ENCODE measurements around the gene CAGE1.
"Not testable (repeated sequence)": the region's sequence is repeated elsewhere in the genome, so short reads cannot be mapped to it uniquely, and the experiment has no call there.

The CAGE1 gene

DNA sequence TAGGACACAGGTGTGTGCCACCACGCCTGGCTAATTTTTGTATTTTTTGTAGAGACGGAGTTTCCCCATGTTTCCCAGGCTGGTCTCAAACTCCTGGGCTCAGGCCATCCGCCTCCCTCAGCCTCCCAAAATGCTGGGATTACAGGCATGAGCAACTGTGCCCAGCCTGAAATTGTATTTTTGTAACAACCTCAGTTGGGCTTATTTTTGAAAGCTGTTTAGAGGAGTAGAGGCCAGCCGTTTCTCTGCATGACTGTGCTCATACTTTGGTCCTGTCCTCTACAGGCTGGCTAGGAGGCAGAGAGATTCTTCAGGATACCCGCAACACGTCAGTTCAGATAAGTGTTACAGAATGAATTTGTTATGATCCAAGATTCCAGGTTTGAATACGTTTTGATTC is 22.1 kb downstream of the CAGE1 start:
- H3K4me3 ChIP-seq (ENCODE audit: low read length), result no peak overlapping the region
- H3K9me3 ChIP-seq (ENCODE audit: control insufficient read depth, low read depth, low read length), result no peaks in the 10 kb centered on the region

DNA sequence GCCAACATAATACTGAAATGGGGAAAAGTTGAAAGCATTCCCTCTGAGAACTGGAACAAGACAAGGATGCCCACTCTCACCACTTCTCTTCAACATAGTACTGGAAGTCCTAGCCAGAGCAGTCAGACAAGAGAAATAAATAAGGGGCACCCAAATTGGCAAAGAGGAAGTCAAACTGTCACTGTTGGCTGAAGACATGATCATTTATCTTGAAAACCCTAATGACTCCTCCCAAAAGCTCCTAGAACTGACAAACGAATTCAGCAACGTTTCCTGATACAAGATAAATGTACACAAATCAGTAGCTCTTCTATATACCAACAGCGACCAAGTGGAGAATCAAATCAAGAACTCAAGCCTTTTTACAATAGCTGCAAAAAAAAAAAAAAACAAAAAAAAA is 37.6 kb downstream of the CAGE1 start:
- not testable (repeated sequence) for H3K27ac ChIP-seq (ENCODE audit: low read length); H3K4me1 ChIP-seq (ENCODE audit: control insufficient read depth, low read depth, low read length); H3K9ac ChIP-seq (ENCODE audit: low read length); H3K27me3 ChIP-seq (ENCODE audit: control insufficient read depth, insufficient read depth, low read length); H3K9me3 ChIP-seq (ENCODE audit: control insufficient read depth, low read depth, low read length); H3K4me3 ChIP-seq (ENCODE audit: low read length); H3K36me3 ChIP-seq (ENCODE audit: control insufficient read depth, low read depth, low read length)

More for the DNA sequence above, 22.1 kb downstream of the CAGE1 start:
- no peaks in the 10 kb centered on the region for H3K36me3 ChIP-seq (ENCODE audit: control insufficient read depth, low read depth, low read length)
- H3K27me3 ChIP-seq (ENCODE audit: control insufficient read depth, insufficient read depth, low read length), result no peaks in the 10 kb centered on the region
- no peaks in the 10 kb centered on the region for H3K4me1 ChIP-seq (ENCODE audit: control insufficient read depth, low read depth, low read length)
- H3K9ac ChIP-seq (ENCODE audit: low read length), result no peak overlapping the region
- H3K27ac ChIP-seq (ENCODE audit: low read length), result no peak overlapping the region

DNA sequence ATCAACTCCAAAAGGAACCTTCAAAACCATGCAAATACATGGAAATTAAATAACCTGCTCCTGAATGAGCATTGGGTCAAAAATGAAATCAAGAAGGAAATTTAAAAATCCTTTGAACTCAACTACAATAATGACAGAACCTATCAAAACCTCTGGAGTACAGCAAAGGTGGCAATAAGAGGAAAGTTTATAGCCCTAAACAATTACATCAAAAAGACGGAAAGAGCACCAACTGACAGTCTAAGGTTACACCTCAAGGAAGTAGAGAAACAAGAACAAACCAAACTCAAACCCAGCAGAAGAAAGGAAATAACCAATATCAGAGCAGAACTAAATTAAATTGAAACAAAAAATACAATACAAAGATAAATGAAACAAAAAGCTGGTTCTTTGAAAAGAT is 39.0 kb downstream of the CAGE1 start:
- not testable (repeated sequence) for H3K9me3 ChIP-seq (ENCODE audit: control insufficient read depth, low read depth, low read length); H3K4me3 ChIP-seq (ENCODE audit: low read length); H3K36me3 ChIP-seq (ENCODE audit: control insufficient read depth, low read depth, low read length); H3K4me1 ChIP-seq (ENCODE audit: control insufficient read depth, low read depth, low read length); H3K9ac ChIP-seq (ENCODE audit: low read length); H3K27me3 ChIP-seq (ENCODE audit: control insufficient read depth, insufficient read depth, low read length); H3K27ac ChIP-seq (ENCODE audit: low read length)

DNA sequence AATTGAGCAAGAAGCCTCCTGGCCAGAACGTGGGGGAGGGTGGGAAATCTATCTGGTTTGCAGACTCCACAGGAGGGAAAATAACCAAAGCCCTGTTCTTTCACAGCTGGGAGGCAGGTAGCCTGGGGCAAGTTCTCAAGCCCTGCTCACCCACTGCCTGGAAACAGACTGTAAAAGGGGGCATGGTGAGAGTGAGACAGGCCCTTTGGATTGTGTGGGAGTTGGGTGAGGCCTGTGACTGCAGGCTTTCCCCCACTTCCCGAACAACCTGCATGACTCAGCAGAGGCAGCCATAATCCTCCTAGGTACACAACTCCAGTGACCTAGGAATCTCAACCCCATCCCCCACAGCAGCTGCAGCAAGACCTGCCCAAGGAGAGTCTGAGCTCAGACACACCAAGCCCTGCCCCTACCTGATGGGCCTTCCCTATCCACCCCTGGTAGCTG is 42.0 kb downstream of the CAGE1 start:
- H3K36me3 ChIP-seq (ENCODE audit: control insufficient read depth, low read depth, low read length); H3K4me3 ChIP-seq (ENCODE audit: low read length); H3K9me3 ChIP-seq (ENCODE audit: control insufficient read depth, low read depth, low read length); H3K27ac ChIP-seq (ENCODE audit: low read length); H3K4me1 ChIP-seq (ENCODE audit: control insufficient read depth, low read depth, low read length); H3K27me3 ChIP-seq (ENCODE audit: control insufficient read depth, insufficient read depth, low read length); H3K9ac ChIP-seq (ENCODE audit: low read length): not testable (repeated sequence)

DNA sequence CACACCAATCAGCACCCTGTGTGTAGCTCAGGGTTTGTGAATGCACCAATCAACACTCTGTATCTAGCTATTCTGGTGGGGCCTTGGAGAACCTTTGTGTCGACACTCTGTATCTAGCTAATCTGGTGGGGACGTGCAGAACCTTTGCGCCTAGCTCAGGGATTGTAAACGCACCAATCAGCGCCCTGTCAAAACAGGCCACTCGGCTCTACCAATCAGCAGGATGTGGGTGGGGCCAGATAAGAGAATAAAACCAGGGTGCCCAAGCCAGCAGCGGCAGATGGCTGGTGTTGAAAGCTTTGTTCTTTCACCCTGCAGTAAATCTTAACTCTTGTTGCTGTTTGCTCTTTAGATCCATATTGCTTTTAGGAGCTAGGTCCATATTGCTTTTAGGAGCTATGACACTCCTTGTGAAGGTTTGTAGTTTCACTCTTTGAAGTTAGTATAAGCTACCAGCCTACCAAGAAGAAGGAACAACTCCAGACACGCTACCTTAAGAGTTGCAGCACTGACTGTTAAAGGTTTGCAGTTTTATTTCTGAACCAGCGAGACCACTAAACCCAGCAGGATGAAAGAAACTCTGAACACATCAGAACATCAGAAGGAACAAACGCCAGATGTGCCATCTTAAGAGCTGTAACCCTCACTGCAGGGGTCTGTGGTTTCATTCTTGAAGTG is 44.6 kb downstream of the CAGE1 start:
- not testable (repeated sequence) for H3K4me1 ChIP-seq (ENCODE audit: control insufficient read depth, low read depth, low read length); H3K36me3 ChIP-seq (ENCODE audit: control insufficient read depth, low read depth, low read length); H3K9me3 ChIP-seq (ENCODE audit: control insufficient read depth, low read depth, low read length); H3K9ac ChIP-seq (ENCODE audit: low read length); H3K27ac ChIP-seq (ENCODE audit: low read length); H3K27me3 ChIP-seq (ENCODE audit: control insufficient read depth, insufficient read depth, low read length); H3K4me3 ChIP-seq (ENCODE audit: low read length)

DNA sequence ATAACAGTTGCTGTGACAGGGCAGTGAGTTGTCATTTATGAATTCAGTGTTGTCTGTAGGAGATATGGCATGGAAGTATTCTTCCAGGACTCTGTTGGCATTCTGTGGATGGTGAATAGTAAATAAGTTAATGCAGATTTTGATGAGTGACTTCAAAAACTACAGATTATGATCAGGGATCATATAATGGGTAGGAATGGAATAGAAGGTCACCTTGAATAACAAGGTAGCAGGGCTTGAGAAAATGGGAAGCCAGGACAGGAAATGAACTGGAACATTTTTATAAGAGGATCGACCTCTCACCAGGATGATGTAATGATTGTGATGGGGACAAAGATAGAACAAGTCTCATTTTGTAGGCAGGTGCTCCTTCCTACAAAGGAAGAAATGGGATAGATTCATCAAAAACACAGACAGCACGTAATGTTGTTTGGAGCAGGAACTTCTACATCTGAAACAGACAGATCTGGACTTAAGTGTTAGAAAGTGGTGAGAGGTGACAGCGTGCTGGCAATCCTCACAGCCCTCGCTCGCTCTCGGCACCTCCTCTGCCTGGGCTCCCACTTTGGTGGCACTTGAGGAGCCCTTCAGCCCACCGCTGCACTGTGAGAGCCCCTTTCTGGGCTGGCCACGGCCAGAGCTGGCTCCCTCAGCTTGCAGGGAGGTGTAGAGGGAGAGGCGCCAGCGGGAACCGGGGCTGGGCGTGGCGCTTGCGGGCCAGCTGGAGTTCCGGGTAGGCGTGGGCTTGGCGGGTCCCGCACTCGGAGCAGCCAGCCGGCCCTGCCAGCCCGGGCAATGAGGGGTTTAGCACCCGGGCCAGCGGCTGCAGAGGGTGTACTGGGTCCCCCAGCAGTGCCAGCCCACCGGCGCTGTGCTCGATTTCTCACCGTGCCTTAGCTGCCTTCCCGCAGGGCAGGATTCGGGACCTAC is 45.7 kb downstream of the CAGE1 start:
- H3K9ac ChIP-seq (ENCODE audit: low read length), result no peak overlapping the region
- no peaks in the 10 kb centered on the region for H3K4me1 ChIP-seq (ENCODE audit: control insufficient read depth, low read depth, low read length)
- H3K27me3 ChIP-seq (ENCODE audit: control insufficient read depth, insufficient read depth, low read length), result no peaks in the 10 kb centered on the region
- H3K36me3 ChIP-seq (ENCODE audit: control insufficient read depth, low read depth, low read length), result no peaks in the 10 kb centered on the region
- H3K9me3 ChIP-seq (ENCODE audit: control insufficient read depth, low read depth, low read length), result no peaks in the 10 kb centered on the region
- H3K4me3 ChIP-seq (ENCODE audit: low read length), result no peak overlapping the region
- no peak overlapping the region for H3K27ac ChIP-seq (ENCODE audit: low read length)

DNA sequence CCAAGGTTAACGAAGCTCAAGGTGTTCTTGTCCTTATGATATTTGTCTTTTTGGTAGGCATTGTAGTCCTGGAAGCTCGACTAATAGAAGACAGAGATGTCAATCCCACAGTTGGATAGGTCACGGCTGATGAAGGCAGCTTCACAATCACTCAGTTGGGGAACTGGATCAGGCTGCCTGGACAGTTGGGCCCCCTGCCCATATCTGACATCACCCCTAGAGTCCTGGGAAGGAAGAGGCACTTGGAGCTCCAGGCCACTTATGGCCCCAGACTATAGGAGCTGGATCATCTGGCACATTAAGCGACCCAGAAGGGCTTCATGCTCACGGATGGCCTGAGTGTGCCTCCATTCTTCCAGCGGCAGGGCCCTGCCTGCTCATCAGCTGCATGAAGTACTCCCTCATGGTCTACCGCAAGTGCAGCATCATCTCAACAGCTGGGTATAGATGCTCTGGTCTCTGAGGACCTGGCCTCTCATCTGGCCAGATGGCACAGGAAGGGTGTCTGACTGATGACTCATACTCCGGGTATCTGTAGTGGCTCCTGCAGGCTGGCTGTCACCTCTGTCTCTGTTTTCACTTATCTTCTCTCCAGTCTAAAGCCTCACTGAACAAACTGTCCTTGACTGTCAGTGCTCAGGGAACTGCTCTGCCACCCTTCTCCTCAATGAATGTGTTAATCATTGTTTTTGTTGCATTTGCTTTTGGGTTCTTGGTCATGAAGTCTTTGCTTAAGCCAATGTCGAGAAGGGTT is 47.4 kb downstream of the CAGE1 start:
- Histone ChIP-seq H3K4me3 (ENCODE audit: low read length) (no peak overlapping the region), H3K4me1 (ENCODE audit: control insufficient read depth, low read depth, low read length) (no peaks in the 10 kb centered on the region), H3K9me3 (ENCODE audit: control insufficient read depth, low read depth, low read length) (no peaks in the 10 kb centered on the region), H3K9ac (ENCODE audit: low read length) (no peak overlapping the region), H3K36me3 (ENCODE audit: control insufficient read depth, low read depth, low read length) (no peaks in the 10 kb centered on the region), H3K27me3 (ENCODE audit: control insufficient read depth, insufficient read depth, low read length) (no peaks in the 10 kb centered on the region), H3K27ac (ENCODE audit: low read length) (no peak overlapping the region)

DNA sequence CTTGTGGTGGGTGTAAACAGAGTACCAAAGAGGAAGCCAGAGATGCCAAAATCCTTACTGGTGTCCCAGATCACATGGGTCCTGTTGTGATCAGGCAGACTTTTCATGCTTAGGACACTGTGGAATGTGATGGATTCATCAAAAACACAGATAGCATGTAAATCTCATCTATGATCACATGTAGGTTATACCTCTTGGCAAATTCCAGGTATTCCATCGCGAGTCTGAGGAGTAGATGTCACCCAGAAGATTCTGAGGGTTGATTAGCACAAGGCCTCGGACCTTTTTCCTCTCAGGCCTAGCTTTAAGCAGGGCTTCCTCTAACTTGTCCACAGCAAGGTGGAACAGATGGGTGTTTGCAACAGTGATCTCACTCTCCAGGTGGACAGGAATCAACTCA is 48.3 kb downstream of the CAGE1 start:
- Histone ChIP-seq H3K9me3 (ENCODE audit: control insufficient read depth, low read depth, low read length) (no peaks in the 10 kb centered on the region), H3K9ac (ENCODE audit: low read length) (no peak overlapping the region), H3K27me3 (ENCODE audit: control insufficient read depth, insufficient read depth, low read length) (no peaks in the 10 kb centered on the region), H3K27ac (ENCODE audit: low read length) (no peak overlapping the region), H3K36me3 (ENCODE audit: control insufficient read depth, low read depth, low read length) (no peaks in the 10 kb centered on the region), H3K4me3 (ENCODE audit: low read length) (no peak overlapping the region), H3K4me1 (ENCODE audit: control insufficient read depth, low read depth, low read length) (no peaks in the 10 kb centered on the region)

DNA sequence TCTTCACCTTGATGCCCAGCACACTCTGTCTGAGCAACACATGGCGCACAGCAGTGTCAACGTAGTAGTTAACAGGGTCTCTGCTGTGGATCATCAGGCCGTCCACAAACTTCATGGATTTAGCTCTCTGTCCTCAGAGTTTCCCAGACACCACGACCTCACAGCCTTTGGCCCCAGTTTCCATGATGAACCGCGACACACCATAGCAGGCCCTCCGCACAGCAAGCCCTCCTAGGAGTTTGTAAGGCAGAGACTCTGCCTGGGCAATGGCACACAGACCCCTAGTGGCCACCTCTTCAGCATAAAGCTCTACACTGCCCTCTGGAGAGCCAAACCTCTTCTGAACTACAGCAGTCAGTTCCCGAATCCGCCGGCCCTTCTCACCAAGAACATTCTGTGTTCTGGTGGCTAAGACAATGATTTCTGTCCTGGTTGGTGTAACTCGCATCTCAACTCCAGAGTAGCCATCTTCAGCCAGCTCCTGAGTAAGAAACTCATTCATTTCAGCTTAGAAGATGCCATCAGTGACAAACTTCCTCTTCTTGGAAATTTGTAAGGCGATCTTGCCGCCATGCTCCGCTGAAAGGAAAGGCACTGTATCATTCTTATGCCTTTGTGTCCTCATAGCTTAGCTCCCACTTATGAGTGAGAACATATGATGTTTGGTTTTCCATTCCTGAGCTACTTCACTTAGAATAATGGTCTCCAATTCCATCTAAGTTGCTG is 50.4 kb downstream of the CAGE1 start:
- H3K27ac ChIP-seq (ENCODE audit: low read length); H3K9me3 ChIP-seq (ENCODE audit: control insufficient read depth, low read depth, low read length); H3K27me3 ChIP-seq (ENCODE audit: control insufficient read depth, insufficient read depth, low read length); H3K4me1 ChIP-seq (ENCODE audit: control insufficient read depth, low read depth, low read length); H3K4me3 ChIP-seq (ENCODE audit: low read length); H3K36me3 ChIP-seq (ENCODE audit: control insufficient read depth, low read depth, low read length); H3K9ac ChIP-seq (ENCODE audit: low read length): not testable (repeated sequence)

DNA sequence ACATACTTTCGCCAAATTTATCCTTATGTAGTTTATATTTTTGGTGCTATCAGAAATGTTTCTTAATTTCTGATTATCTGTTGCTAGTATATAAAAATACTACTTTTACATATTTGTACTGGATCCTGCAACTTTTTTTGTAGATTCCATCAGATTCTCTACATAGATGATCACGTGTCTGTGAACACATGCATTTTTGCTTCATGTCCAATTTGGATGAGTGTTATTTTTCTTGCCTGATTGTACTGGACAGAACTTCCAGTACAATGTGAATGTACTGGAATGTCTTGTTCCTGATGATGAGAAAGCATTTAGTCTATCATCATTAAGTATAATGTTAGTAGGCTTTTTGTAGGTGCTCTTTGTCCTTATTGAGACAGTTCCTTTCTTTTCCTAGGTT is 51.5 kb downstream of the CAGE1 start:
- Histone ChIP-seq H3K4me3 (ENCODE audit: low read length) (no peak overlapping the region), H3K9ac (ENCODE audit: low read length) (no peak overlapping the region), H3K27ac (ENCODE audit: low read length) (no peak overlapping the region), H3K9me3 (ENCODE audit: control insufficient read depth, low read depth, low read length) (no peaks in the 10 kb centered on the region), H3K27me3 (ENCODE audit: control insufficient read depth, insufficient read depth, low read length) (no peaks in the 10 kb centered on the region), H3K36me3 (ENCODE audit: control insufficient read depth, low read depth, low read length) (no peaks in the 10 kb centered on the region), H3K4me1 (ENCODE audit: control insufficient read depth, low read depth, low read length) (no peaks in the 10 kb centered on the region)

DNA sequence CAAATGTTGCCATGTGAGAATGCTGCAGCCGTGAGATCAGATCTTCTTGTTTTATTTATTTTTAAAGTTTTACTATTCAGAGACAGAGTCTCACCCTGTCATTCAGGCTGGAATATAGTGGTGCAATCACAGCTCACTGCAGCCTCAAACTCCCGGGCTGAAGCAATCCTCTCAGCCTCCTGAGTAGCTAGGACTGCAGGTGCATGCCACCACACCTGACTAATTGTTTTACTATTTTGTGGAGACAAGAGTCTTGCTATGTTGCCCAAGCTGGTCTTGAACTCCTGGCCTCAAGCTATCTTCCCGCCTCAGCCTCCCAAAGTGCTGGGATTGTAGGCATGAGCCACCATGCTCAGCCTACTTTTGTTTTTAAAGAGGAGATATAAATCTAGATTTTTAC is 54.0 kb downstream of the CAGE1 start:
- Histone ChIP-seq H3K27me3 (ENCODE audit: control insufficient read depth, insufficient read depth, low read length) (no peaks in the 10 kb centered on the region), H3K4me1 (ENCODE audit: control insufficient read depth, low read depth, low read length) (no peaks in the 10 kb centered on the region), H3K4me3 (ENCODE audit: low read length) (no peak overlapping the region), H3K9ac (ENCODE audit: low read length) (no peak overlapping the region), H3K27ac (ENCODE audit: low read length) (no peak overlapping the region), H3K36me3 (ENCODE audit: control insufficient read depth, low read depth, low read length) (no peaks in the 10 kb centered on the region), H3K9me3 (ENCODE audit: control insufficient read depth, low read depth, low read length) (no peaks in the 10 kb centered on the region)
